IMR-90 (cell line): ENCODE measurements around the gene C1orf141. TPM values are rescaled to one million over a fixed set of nuclear protein-coding genes. Genes with fewer than 3 reads are reported as not detected.
A peak's percentile ranks its signal among the peaks of the same experiment; 100 is the strongest.

Experiments used
- ATAC-seq: fragments of 200-7000 bp; cut with Tn5 transposase; 2 replicates; pipeline ENCODE4 v1.9.1; 2020; ENCODE audit warnings: low read depth, mild to moderate bottlenecking, moderate library complexity
- BruUV-seq: library from RNA; stranded (reverse); fragments of 400-500 nt; replicated peaks from 2 replicates; lab custom pipeline; 2021; lab: Mats Ljungman, UMichigan
- CTCF ChIA-PET: fragments of 300-600 bp; formaldehyde crosslinking; extraction: SDS; loops from one replicate; lab custom pipeline; 2021; ENCODE audit warnings: antibody characterized with exemption; lab: Yijun Ruan, JAX
- POLR2A ChIA-PET: fragments of 300-600 bp; sonication (Branson Sonifier 250); formaldehyde crosslinking; loops from one replicate; lab custom pipeline; 2022; ENCODE audit warnings: antibody characterized with exemption; ENCODE audit not compliant: unreplicated experiment; lab: Charles Lee
- DNase-seq: peaks from one replicate; pipeline ENCODE4 v3.0.0; 2013
- H2AFZ ChIP-seq: replicated peaks from 2 replicates; pipeline ENCODE3; 2013; ENCODE audit warnings: low read length, mild to moderate bottlenecking; ENCODE audit not compliant: poor library complexity
- H2AK5ac ChIP-seq: 2 replicates; pipeline ENCODE4 v1.6.1; 2013; ENCODE audit warnings: low read depth, low read length, inconsistent platforms
- H2AK9ac ChIP-seq: replicated peaks from 2 replicates; pipeline ENCODE3; 2013; ENCODE audit warnings: mild to moderate bottlenecking, low read depth, low read length, moderate library complexity; ENCODE audit not compliant: poor library complexity
- H2BK120ac ChIP-seq: 2 replicates; pipeline ENCODE4 v1.6.1; 2013; ENCODE audit warnings: low read depth, low read length, inconsistent platforms
- H2BK15ac ChIP-seq: 3 replicates; pipeline ENCODE4 v1.6.1; 2013; ENCODE audit warnings: low read depth, low read length, inconsistent platforms
- H2BK20ac ChIP-seq: 2 replicates; pipeline ENCODE4 v1.6.1; 2013; ENCODE audit warnings: low read depth, mild to moderate bottlenecking, inconsistent platforms, low read length, moderate library complexity
- H2BK5ac ChIP-seq: 2 replicates; pipeline ENCODE4 v1.6.1; 2013; ENCODE audit warnings: mild to moderate bottlenecking, low read depth, low read length, inconsistent platforms; ENCODE audit not compliant: poor library complexity, severe bottlenecking
- H3K14ac ChIP-seq: replicated peaks from 2 replicates; pipeline ENCODE4 v1.6.1; 2013; ENCODE audit warnings: low read depth, low read length, inconsistent platforms
- H3K18ac ChIP-seq: 2 replicates; pipeline ENCODE4 v1.6.1; 2013; ENCODE audit warnings: low read depth, low read length, control low read depth
- H3K23ac ChIP-seq: 2 replicates; pipeline ENCODE4 v1.6.1; 2013; ENCODE audit warnings: low read depth, low read length, inconsistent platforms
- H3K27ac ChIP-seq: 2 replicates; pipeline ENCODE4 v1.5.1; 2013; ENCODE audit warnings: mild to moderate bottlenecking, control low read depth, low read length; ENCODE audit not compliant: insufficient read depth
- H3K27me3 ChIP-seq: 2 replicates; pipeline ENCODE4 v1.6.1; 2013; ENCODE audit warnings: low read length; ENCODE audit not compliant: control insufficient read depth, insufficient read depth
- H3K36me3 ChIP-seq: 2 replicates; pipeline ENCODE4 v1.6.1; 2013; ENCODE audit warnings: low read length, mixed read lengths; ENCODE audit not compliant: control insufficient read depth, insufficient read depth
- H3K4ac ChIP-seq: 2 replicates; pipeline ENCODE4 v1.6.1; 2013; ENCODE audit warnings: low read depth, low read length, inconsistent platforms
- H3K4me1 ChIP-seq: 2 replicates; pipeline ENCODE4 v1.6.1; 2013; ENCODE audit warnings: low read length, mixed read lengths; ENCODE audit not compliant: control insufficient read depth, insufficient read depth
- H3K4me2 ChIP-seq: 2 replicates; pipeline ENCODE4 v1.6.1; 2013; ENCODE audit warnings: low read depth, mild to moderate bottlenecking, control low read depth, low read length, moderate library complexity
- H3K4me3 ChIP-seq: 2 replicates; pipeline ENCODE4 v1.5.1; 2013; ENCODE audit warnings: low read depth, mild to moderate bottlenecking, control low read depth, low read length, moderate library complexity; ENCODE audit not compliant: insufficient read depth
- H3K56ac ChIP-seq: 2 replicates; pipeline ENCODE4 v1.6.1; 2013; ENCODE audit warnings: low read length, inconsistent platforms; ENCODE audit not compliant: insufficient read depth; ENCODE audit errors: extremely low read depth
- H3K79me1 ChIP-seq, 2 experiments: 2 replicates each; pipeline ENCODE4 v1.6.1; 2013; ENCODE audit warnings: low read length in 2 of 2, inconsistent platforms in 1 of 2, low read depth in 1 of 2
- H3K9ac ChIP-seq: 2 replicates; pipeline ENCODE4 v1.6.1; 2013; ENCODE audit warnings: low read depth, low read length, control low read depth
- H3K9me1 ChIP-seq: 2 replicates; pipeline ENCODE4 v1.6.1; 2013; ENCODE audit warnings: low read length, inconsistent platforms; ENCODE audit not compliant: insufficient read depth
- H3K9me3 ChIP-seq: 2 replicates; pipeline ENCODE4 v1.6.1; 2013; ENCODE audit warnings: low read length; ENCODE audit not compliant: control insufficient read depth, insufficient read depth
- H4K20me1 ChIP-seq: 2 replicates; pipeline ENCODE4 v1.6.1; 2013; ENCODE audit warnings: low read length, inconsistent platforms; ENCODE audit not compliant: insufficient read depth
- H4K5ac ChIP-seq: 2 replicates; pipeline ENCODE4 v1.6.1; 2013; ENCODE audit warnings: mild to moderate bottlenecking, low read depth, low read length, control low read depth
- H4K8ac ChIP-seq, 2 experiments: 2 replicates each; pipeline ENCODE4 v1.6.1; 2013; ENCODE audit warnings: low read depth in 2 of 2, low read length in 2 of 2, control low read depth in 1 of 2, inconsistent platforms in 1 of 2
- H4K91ac ChIP-seq: 2 replicates; pipeline ENCODE4 v1.6.1; 2013; ENCODE audit warnings: low read depth, low read length, inconsistent platforms; ENCODE audit not compliant: insufficient read depth
- FOS ChIP-seq: fragments of 150-350 bp; IDR thresholded peaks from 2 replicates; pipeline ENCODE4 v1.6.1; 2016; ENCODE audit warnings: low read depth, low read length
- MAZ ChIP-seq: IDR thresholded peaks from 2 replicates; pipeline ENCODE4 v1.6.1; 2012; ENCODE audit warnings: low read depth, mild to moderate bottlenecking, low read length, improper control_type of control experiment, moderate library complexity, borderline replicate concordance
- RFX5 ChIP-seq: IDR thresholded peaks from 2 replicates; pipeline ENCODE4 v1.8.0; 2012; ENCODE audit warnings: low read depth, mild to moderate bottlenecking, low read length, moderate library complexity
- WGBS, 2 experiments: methylation state at CpG; one replicate each; pipeline versions ENCODE4 v1.1.5 to v1.1.7; 2013; ENCODE audit warnings: missing lambda C conversion rate in 2 of 2; ENCODE audit not compliant: insufficient read length in 1 of 2; ENCODE audit errors: extremely low coverage in 2 of 2; 5-methylcytosine and 5-hydroxymethylcytosine counted together
- dilution Hi-C: fragments of 300-500 bp; cut with HindIII; formaldehyde crosslinking; loops from one replicate; pipeline ENCODE4 v1.14.3; 2018; ENCODE audit warnings: low sequenced_read_pairs; ENCODE audit not compliant: unreplicated experiment
- in situ Hi-C: fragments of 300-500 bp; cut with MboI; formaldehyde crosslinking; loops from 3 replicates; pipeline ENCODE4 v1.14.3; 2019; ENCODE audit warnings: low sequenced_read_pairs, inconsistent platforms, mixed read lengths
- intact Hi-C: fragments of 100-400 bp; cut with micrococcal nuclease; formaldehyde crosslinking; loops from 2 replicates; pipeline ENCODE4 v1.10.0; 2022
- polyA plus RNA-seq, 3 experiments: library from polyadenylated mRNA; depleted of rRNA; stranded (reverse); fragments of >200 nt; gene quantifications; 2 replicates each; pipeline ENCODE4 v1.2.3, GENCODE V29; 2012; ENCODE audit warnings: low replicate concordance in 1 of 3
- total RNA-seq: library from RNA; depleted of rRNA; stranded (reverse); fragments of >200 nt; gene quantifications from 2 replicates; pipeline ENCODE4 v1.2.3, GENCODE V29; 2012

Gene C1orf141
- total and polyA plus RNA-seq, 2 of the 4 experiments (the other 2 are of a cell fraction), result not detected

- Histone ChIP-seq H3K23ac (peak overlapping the region; percentile 88), H3K27ac (peak overlapping the region; percentile 71; the same call in 1 of the 2 replicates), H2AK9ac (no peak overlapping the region), H3K9ac (no peak overlapping the region), H3K27me3 (no peaks in the 10 kb centered on the region), H3K18ac (peak overlapping the region; percentile 78; the same call in 1 of the 2 replicates), H3K36me3 (no peaks in the 10 kb centered on the region), H3K79me1 (peaks cover 0 to 17% of the 10 kb centered on the region in 2 experiments; a peak in 2 of 4 replicates), H3K4me3 (no peak overlapping the region), H2BK20ac (peak overlapping the region; percentile 97), H2AFZ (no peak overlapping the region), H4K20me1 (no peaks in the 10 kb centered on the region), H3K56ac (peak overlapping the region; percentile 52), H3K14ac (peak overlapping the region; percentile 90), H4K8ac (peak overlapping the region; percentile 35 to 80), H2BK120ac (peak overlapping the region; percentile 96), H2AK5ac (peak overlapping the region; percentile 91), H2BK15ac (peak overlapping the region; percentile 91), H4K5ac (peak overlapping the region; percentile 81), H3K9me1 (peaks cover 12% of the 10 kb centered on the region), H3K9me3 (no peaks in the 10 kb centered on the region), H2BK5ac (peak overlapping the region; percentile 89), H4K91ac (peak overlapping the region; percentile 89), H3K4me2 (peak overlapping the region; percentile 23; the same call in 1 of the 2 replicates), H3K4me1 (peaks cover 24% of the 10 kb centered on the region), H3K4ac (peak overlapping the region; percentile 93)
- ChIA-PET POLR2A (no interaction called here), CTCF (no interaction called here)
- DNase-seq (peak; percentile 47), ATAC-seq (0 out of 2 replicates have a peak, but pooled peaks have one; percentile 4)
- intact Hi-C loops (no loop called here), dilution Hi-C loops (no loop called here), in situ Hi-C loops (no loop called here)
- 0 out of 2 replicates have a peak, but pooled peaks have one; percentile 33 for TF ChIP-seq FOS
- no peak for TF ChIP-seq RFX5
- TF ChIP-seq MAZ, result no peak
- no TSS peak for BruUV-seq
- WGBS, 2 experiments, result 0% methylated on average over 1 of the region's 3 CpGs; no CpG with 5 or more reads in 1 of the 2 experiments
Measured at GRCh38 chr1:67058761-67059160, 76.0 kb downstream of the C1orf141 start.
